Neural progenitor cell (in vitro differentiated cells): ENCODE data around the gene UBE2J1. TPM values are rescaled to one million over a fixed set of nuclear protein-coding genes. Genes with fewer than 3 reads are reported as not detected.

ENCODE experiments used
- DNase-seq: peaks from one replicate; pipeline ENCODE4 v3.0.0-alpha.2; 2016; ENCODE audit warnings: low spot score
- H2AFZ ChIP-seq: fragments of 200-600 bp; sonication (generic); replicated peaks from 2 replicates; pipeline ENCODE4 v1.6.1; 2016; ENCODE audit warnings: antibody characterized with exemption
- H3F3A ChIP-seq: fragments of 200-600 bp; sonication (generic); 2 replicates; pipeline ENCODE4 v1.6.1; 2016; ENCODE audit warnings: antibody characterized with exemption, low read depth
- H3K27ac ChIP-seq: fragments of 200-600 bp; sonication (generic); 2 replicates; pipeline ENCODE4 v1.5.1; 2016; ENCODE audit warnings: mild to moderate bottlenecking
- H3K27me3 ChIP-seq: fragments of 200-600 bp; sonication (generic); 2 replicates; pipeline ENCODE4 v1.6.1; 2016; ENCODE audit warnings: mild to moderate bottlenecking, moderate library complexity
- H3K36me3 ChIP-seq: fragments of 200-600 bp; sonication (generic); 2 replicates; pipeline ENCODE4 v1.5.1; 2016
- H3K4me1 ChIP-seq: fragments of 200-600 bp; sonication (generic); 2 replicates; pipeline ENCODE4 v1.6.1; 2016; ENCODE audit warnings: mixed run types
- H3K4me2 ChIP-seq: fragments of 200-600 bp; sonication (generic); 2 replicates; pipeline ENCODE4 v1.6.1; 2016
- H3K4me3 ChIP-seq: fragments of 200-600 bp; sonication (generic); 2 replicates; pipeline ENCODE4 v1.5.1; 2016
- H3K79me2 ChIP-seq: fragments of 200-600 bp; sonication (generic); 2 replicates; pipeline ENCODE4 v1.6.1; 2016; ENCODE audit warnings: low read depth
- H3K9ac ChIP-seq: fragments of 200-600 bp; sonication (generic); 2 replicates; pipeline ENCODE4 v1.6.1; 2016
- H3K9me3 ChIP-seq: fragments of 200-600 bp; sonication (generic); 2 replicates; pipeline ENCODE4 v1.5.1; 2016; ENCODE audit warnings: low read depth
- H4K20me1 ChIP-seq: fragments of 200-600 bp; sonication (generic); 2 replicates; pipeline ENCODE4 v1.6.1; 2016; ENCODE audit warnings: low read depth
- H3K27ac Mint-ChIP-seq: 3 replicates; pipeline ENCODE4 v1.8.0; 2021; ENCODE audit warnings: mixed read lengths
- H3K27me3 Mint-ChIP-seq: 2 replicates; pipeline ENCODE4 v1.8.0; 2022; ENCODE audit warnings: low read depth, mild to moderate bottlenecking, inconsistent platforms, moderate library complexity, mixed read lengths; ENCODE audit not compliant: insufficient read depth
- H3K36me3 Mint-ChIP-seq: 3 replicates; pipeline ENCODE4 v1.8.0; 2021; ENCODE audit warnings: mixed read lengths
- H3K4me1 Mint-ChIP-seq: 3 replicates; pipeline ENCODE4 v1.8.0; 2021; ENCODE audit warnings: mixed read lengths
- H3K4me3 Mint-ChIP-seq: 3 replicates; pipeline ENCODE4 v1.8.0; 2021; ENCODE audit warnings: mild to moderate bottlenecking, moderate library complexity, mixed read lengths
- H3K9me3 Mint-ChIP-seq: 3 replicates; pipeline ENCODE4 v1.8.0; 2020; ENCODE audit warnings: mixed read lengths
- CTCF ChIP-seq: fragments of 200-600 bp; sonication (generic); IDR thresholded peaks from 2 replicates; pipeline ENCODE4 v1.5.1; 2017; ENCODE audit warnings: antibody characterized with exemption, mild to moderate bottlenecking
- EZH2 ChIP-seq: fragments of 200-600 bp; sonication (generic); IDR thresholded peaks from 2 replicates; pipeline ENCODE4 v1.6.1; 2017; ENCODE audit warnings: antibody characterized with exemption, mild to moderate bottlenecking, moderate library complexity
- EZH2phosphoT487 ChIP-seq: fragments of 200-600 bp; sonication (generic); IDR thresholded peaks from 2 replicates; pipeline ENCODE4 v1.6.1; 2017; ENCODE audit warnings: antibody characterized with exemption
- total RNA-seq: library from RNA; depleted of rRNA; stranded (reverse); fragments of >200 nt; gene quantifications from 2 replicates; pipeline ENCODE4 v1.2.3, GENCODE V29; 2015; ENCODE audit warnings: low replicate concordance

Gene UBE2J1
- total RNA-seq, 1 donor from 2014 or later = 43.0 TPM

GRCh38 chr6:89289710-89290109 lies 62.8 kb downstream of the UBE2J1 start:
- no peak overlapping the region for H3K4me3 Mint-ChIP-seq
- no peak overlapping the region for H3K4me2 ChIP-seq
- peaks cover 18% of the 10 kb centered on the region for H3K4me1 Mint-ChIP-seq
- no peak overlapping the region for H2AFZ ChIP-seq
- H3F3A ChIP-seq = no peaks in the 10 kb centered on the region
- H3K4me3 ChIP-seq = no peak overlapping the region
- H3K4me1 ChIP-seq = peaks cover 10% of the 10 kb centered on the region
- no peaks in the 10 kb centered on the region for H3K36me3 Mint-ChIP-seq
- H4K20me1 ChIP-seq = no peaks in the 10 kb centered on the region
- TF ChIP-seq EZH2 = no peak
- TF ChIP-seq CTCF = no peak
- no peak for TF ChIP-seq EZH2phosphoT487
- no peaks in the 10 kb centered on the region for H3K9me3 ChIP-seq
- H3K79me2 ChIP-seq = no peaks in the 10 kb centered on the region
- no peaks in the 10 kb centered on the region for H3K36me3 ChIP-seq
- no peaks in the 10 kb centered on the region for H3K27me3 ChIP-seq
- peaks cover 3% of the 10 kb centered on the region for H3K9me3 Mint-ChIP-seq
- H3K9ac ChIP-seq = no peak overlapping the region
- no peak for DNase-seq
- H3K27ac ChIP-seq = no peak overlapping the region
- peaks cover 2% of the 10 kb centered on the region for H3K27me3 Mint-ChIP-seq
- peak overlapping the region; percentile 15 for H3K27ac Mint-ChIP-seq

- no peak overlapping the region for H3K4me3 ChIP-seq
- no peak overlapping the region for H2AFZ ChIP-seq
- no peak overlapping the region for H3K4me2 ChIP-seq
- peaks cover 10% of the 10 kb centered on the region for H3K4me1 ChIP-seq
- Mint-ChIP-seq H3K9me3 (peaks cover 6% of the 10 kb centered on the region), H3K4me3 (no peak overlapping the region), H3K27ac (peak overlapping the region; percentile 46), H3K4me1 (peaks cover 18% of the 10 kb centered on the region), H3K36me3 (no peaks in the 10 kb centered on the region), H3K27me3 (no peaks in the 10 kb centered on the region)
- H3K9ac ChIP-seq = no peak overlapping the region
- no peaks in the 10 kb centered on the region for H3K36me3 ChIP-seq
- H4K20me1 ChIP-seq = no peaks in the 10 kb centered on the region
- TF ChIP-seq CTCF (no peak), EZH2 (no peak), EZH2phosphoT487 (no peak)
- no peak for DNase-seq
- no peaks in the 10 kb centered on the region for H3K9me3 ChIP-seq
- no peaks in the 10 kb centered on the region for H3F3A ChIP-seq
- H3K79me2 ChIP-seq = no peaks in the 10 kb centered on the region
- no peaks in the 10 kb centered on the region for H3K27me3 ChIP-seq
- H3K27ac ChIP-seq = no peak overlapping the region
Observed at GRCh38 chr6:89287351-89288028, 65.0 kb downstream of the UBE2J1 start.

- Histone ChIP-seq H3K27ac (no peak overlapping the region), H3K9me3 (no peaks in the 10 kb centered on the region), H3K4me3 (no peak overlapping the region), H3K36me3 (no peaks in the 10 kb centered on the region), H3K4me1 (peaks cover 10% of the 10 kb centered on the region), H3K79me2 (no peaks in the 10 kb centered on the region), H4K20me1 (no peaks in the 10 kb centered on the region), H3K9ac (no peak overlapping the region), H2AFZ (no peak overlapping the region), H3K27me3 (no peaks in the 10 kb centered on the region), H3F3A (no peaks in the 10 kb centered on the region), H3K4me2 (no peak overlapping the region)
- Mint-ChIP-seq H3K27ac (peak overlapping the region; percentile 36), H3K36me3 (no peaks in the 10 kb centered on the region), H3K27me3 (no peaks in the 10 kb centered on the region), H3K4me1 (peaks cover 18% of the 10 kb centered on the region), H3K9me3 (peaks cover 6% of the 10 kb centered on the region), H3K4me3 (peak overlapping the region; percentile 38)
- no peak for DNase-seq
- no peak for TF ChIP-seq EZH2phosphoT487
- no peak for TF ChIP-seq CTCF
- no peak for TF ChIP-seq EZH2
Observed at GRCh38 chr6:89286516-89286915, 66.0 kb downstream of the UBE2J1 start.
